Caco-2 (cell line): ENCODE results near the gene ELMO1. TPM values are rescaled to one million over a fixed set of nuclear protein-coding genes. Genes with fewer than 3 reads are reported as not detected.

Experiments
- BruUV-seq: library from RNA; stranded (reverse); fragments of 400-500 nt; replicated peaks from 2 replicates; lab custom pipeline; 2021; lab: Mats Ljungman, UMichigan
- CTCF ChIA-PET: fragments of 300-600 bp; sonication (Branson Sonifier 250); formaldehyde crosslinking; loops from one replicate; lab custom pipeline; 2022; ENCODE audit warnings: antibody characterized with exemption; lab: Charles Lee
- POLR2A ChIA-PET: fragments of 300-600 bp; sonication (Branson Sonifier 250); formaldehyde crosslinking; loops from one replicate; lab custom pipeline; 2022; ENCODE audit warnings: antibody characterized with exemption; lab: Charles Lee
- DNase-seq, 2 experiments: peaks; one replicate each; pipeline versions ENCODE4 v3.0.0 to v3.0.0-alpha.2; 2020 to 2022
- H3K27me3 ChIP-seq: replicated peaks from 2 replicates; pipeline ENCODE4 v1.6.0; 2011; ENCODE audit warnings: low read length; ENCODE audit not compliant: control insufficient read depth, insufficient read depth
- H3K36me3 ChIP-seq: 2 replicates; pipeline ENCODE4 v1.5.1; 2011; ENCODE audit warnings: low read length; ENCODE audit not compliant: control insufficient read depth, insufficient read depth
- H3K4me1 ChIP-seq: fragments of 250-450 bp; sonication (Bioruptor Pico); 2 replicates; pipeline ENCODE4 v1.5.1; 2020; ENCODE audit warnings: mild to moderate bottlenecking
- H3K4me3 ChIP-seq: 2 replicates; pipeline ENCODE4 v1.5.1; 2011; ENCODE audit warnings: low read depth, mild to moderate bottlenecking, control low read depth, low read length
- H3K9me3 ChIP-seq: fragments of 250-450 bp; sonication (Bioruptor Pico); 2 replicates; pipeline ENCODE4 v1.5.1; 2020; ENCODE audit warnings: mild to moderate bottlenecking, moderate library complexity
- H3K27ac Mint-ChIP-seq: one replicate; pipeline ENCODE4 v1.8.0; 2022; ENCODE audit warnings: mixed read lengths; ENCODE audit not compliant: unreplicated experiment
- H3K27me3 Mint-ChIP-seq: one replicate; pipeline ENCODE4 v1.8.0; 2022; ENCODE audit warnings: mixed read lengths; ENCODE audit not compliant: insufficient read depth, unreplicated experiment
- H3K36me3 Mint-ChIP-seq: one replicate; pipeline ENCODE4 v1.8.0; 2022; ENCODE audit warnings: mild to moderate bottlenecking, mixed read lengths; ENCODE audit not compliant: insufficient read depth, unreplicated experiment
- H3K4me1 Mint-ChIP-seq: one replicate; pipeline ENCODE4 v1.8.0; 2022; ENCODE audit warnings: low read depth, mixed read lengths; ENCODE audit not compliant: unreplicated experiment
- H3K4me3 Mint-ChIP-seq: one replicate; pipeline ENCODE4 v1.8.0; 2022; ENCODE audit warnings: mild to moderate bottlenecking, moderate library complexity, mixed read lengths; ENCODE audit not compliant: unreplicated experiment
- H3K9me3 Mint-ChIP-seq: one replicate; pipeline ENCODE4 v1.8.0; 2022; ENCODE audit warnings: mixed read lengths; ENCODE audit not compliant: unreplicated experiment
- intact Hi-C: fragments of 100-400 bp; cut with micrococcal nuclease; formaldehyde crosslinking; loops from one replicate; pipeline ENCODE4 v1.10.0; 2022; ENCODE audit not compliant: unreplicated experiment
- total RNA-seq: library from RNA; stranded (reverse); gene quantifications from 2 replicates; pipeline ENCODE4 v1.2.3, GENCODE V29; 2022
- TF ChIP-seq, protein P1 (sequence below), 2 experiments: fragments of 200-600 bp in 1 of 2; IDR thresholded peaks; 1 replicate in 1 of 2; 2 replicates in 1 of 2; pipeline versions ENCODE4 v1.5.1 to v1.8.0; 2011 to 2022; ENCODE audit warnings: antibody characterized with exemption in 1 of 2, control low read depth in 1 of 2, inconsistent platforms in 1 of 2, low read depth in 1 of 2, low read length in 1 of 2, mild to moderate bottlenecking in 1 of 2, moderate library complexity in 1 of 2; ENCODE audit not compliant: insufficient read depth in 1 of 2, severe bottlenecking in 1 of 2, unreplicated experiment in 1 of 2

The ELMO1 gene
- total RNA-seq, 1 experiment from 2014 or later: 0.14 TPM

DNA sequence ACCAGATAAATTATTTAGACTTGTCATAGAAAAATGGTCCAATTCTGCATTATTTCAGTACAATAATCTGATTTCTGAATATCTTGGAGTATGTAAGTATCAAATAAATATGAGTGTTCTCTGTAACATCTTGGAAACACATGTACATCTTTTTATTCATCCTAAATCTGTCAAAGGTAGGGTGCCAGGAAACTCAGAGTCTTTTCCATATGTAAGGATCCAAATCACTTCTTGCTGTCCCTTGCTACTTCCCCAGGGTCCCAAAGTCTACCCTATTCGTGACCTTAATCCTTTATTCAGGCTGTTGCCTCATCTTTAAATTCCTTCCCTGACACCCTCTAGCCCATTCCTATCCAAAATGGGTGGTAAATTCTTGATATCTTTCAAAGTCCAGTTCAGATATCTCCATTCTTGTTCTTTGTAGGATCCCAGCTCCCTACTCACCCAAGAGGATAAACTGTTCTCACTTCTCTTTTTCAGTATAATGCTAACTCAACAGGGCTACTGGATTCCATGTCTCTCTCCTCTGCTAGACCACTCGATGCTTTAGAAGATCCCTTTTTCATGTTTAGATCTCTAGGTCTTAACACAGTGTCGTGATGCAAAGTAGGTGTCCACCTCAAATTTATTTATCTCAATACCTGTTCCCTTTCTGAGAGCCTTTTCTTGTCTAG, 493.1 kb downstream of the ELMO1 start:
- Mint-ChIP-seq H3K27ac (no peak overlapping the region), H3K4me3 (no peak overlapping the region), H3K4me1 (peaks cover under 1% of the 10 kb centered on the region), H3K9me3 (peaks cover 31% of the 10 kb centered on the region), H3K27me3 (no peaks in the 10 kb centered on the region), H3K36me3 (no peaks in the 10 kb centered on the region)
- Histone ChIP-seq H3K27me3 (no peaks in the 10 kb centered on the region), H3K36me3 (no peaks in the 10 kb centered on the region; the same call in 1 of the 2 replicates), H3K4me3 (no peak overlapping the region), H3K4me1 (no peaks in the 10 kb centered on the region), H3K9me3 (no peaks in the 10 kb centered on the region; the same call in 1 of the 2 replicates)
- no TSS peak for BruUV-seq
- CTCF ChIA-PET: no interaction called here
- TF ChIP-seq, protein P1, sequence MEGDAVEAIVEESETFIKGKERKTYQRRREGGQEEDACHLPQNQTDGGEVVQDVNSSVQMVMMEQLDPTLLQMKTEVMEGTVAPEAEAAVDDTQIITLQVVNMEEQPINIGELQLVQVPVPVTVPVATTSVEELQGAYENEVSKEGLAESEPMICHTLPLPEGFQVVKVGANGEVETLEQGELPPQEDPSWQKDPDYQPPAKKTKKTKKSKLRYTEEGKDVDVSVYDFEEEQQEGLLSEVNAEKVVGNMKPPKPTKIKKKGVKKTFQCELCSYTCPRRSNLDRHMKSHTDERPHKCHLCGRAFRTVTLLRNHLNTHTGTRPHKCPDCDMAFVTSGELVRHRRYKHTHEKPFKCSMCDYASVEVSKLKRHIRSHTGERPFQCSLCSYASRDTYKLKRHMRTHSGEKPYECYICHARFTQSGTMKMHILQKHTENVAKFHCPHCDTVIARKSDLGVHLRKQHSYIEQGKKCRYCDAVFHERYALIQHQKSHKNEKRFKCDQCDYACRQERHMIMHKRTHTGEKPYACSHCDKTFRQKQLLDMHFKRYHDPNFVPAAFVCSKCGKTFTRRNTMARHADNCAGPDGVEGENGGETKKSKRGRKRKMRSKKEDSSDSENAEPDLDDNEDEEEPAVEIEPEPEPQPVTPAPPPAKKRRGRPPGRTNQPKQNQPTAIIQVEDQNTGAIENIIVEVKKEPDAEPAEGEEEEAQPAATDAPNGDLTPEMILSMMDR (IDR thresholded peaks at IDR 0.05; ENCODE audit: insufficient read depth in 1 of 2, low read depth in 1 of 2, low read length in 1 of 2, severe bottlenecking in 1 of 2, unreplicated experiment in 1 of 2): no peak
- POLR2A ChIA-PET: no interaction called here
- DNase-seq: no peak
- intact Hi-C loops: no loop called here

DNA sequence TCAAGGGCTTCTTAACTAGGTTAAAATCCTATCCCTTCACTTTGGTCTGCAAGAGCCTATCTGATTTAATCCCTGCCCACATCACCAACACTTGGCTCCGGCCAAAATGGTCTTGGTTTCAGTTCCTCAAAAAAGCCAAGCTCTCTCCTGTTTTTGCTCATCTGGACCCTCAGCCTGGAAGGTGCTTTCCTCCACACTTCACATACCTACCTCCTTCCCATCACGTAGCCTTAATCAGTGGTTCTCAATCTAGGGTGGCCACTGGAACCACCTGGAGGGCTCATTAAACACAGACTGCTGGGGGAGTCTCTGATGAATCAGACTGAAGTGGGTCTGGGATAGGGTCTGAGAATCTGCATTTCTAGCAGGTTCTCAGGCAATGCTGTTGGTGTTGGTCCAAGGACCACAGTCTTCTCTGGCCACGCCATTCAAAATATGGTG, 497.4 kb downstream of the ELMO1 start:
- peaks cover 15% of the 10 kb centered on the region; the same call in 1 of the 2 replicates for H3K9me3 ChIP-seq
- H3K36me3 ChIP-seq: no peaks in the 10 kb centered on the region
- H3K27me3 ChIP-seq: no peaks in the 10 kb centered on the region
- Mint-ChIP-seq H3K27ac (no peak overlapping the region), H3K4me1 (peaks cover 26% of the 10 kb centered on the region), H3K27me3 (no peaks in the 10 kb centered on the region), H3K36me3 (peaks cover 11% of the 10 kb centered on the region), H3K4me3 (no peak overlapping the region), H3K9me3 (peaks cover 66% of the 10 kb centered on the region)
- H3K4me3 ChIP-seq: no peak overlapping the region
- no TSS peak for BruUV-seq
- DNase-seq: no peak
- POLR2A ChIA-PET: no interaction called here
- TF ChIP-seq, protein P1 (IDR thresholded peaks at IDR 0.05; ENCODE audit: insufficient read depth in 1 of 2, low read depth in 1 of 2, low read length in 1 of 2, severe bottlenecking in 1 of 2, unreplicated experiment in 1 of 2): no peak
- intact Hi-C loops: no loop called here
- CTCF ChIA-PET: no interaction called here
- H3K4me1 ChIP-seq: peaks cover 35% of the 10 kb centered on the region

DNA sequence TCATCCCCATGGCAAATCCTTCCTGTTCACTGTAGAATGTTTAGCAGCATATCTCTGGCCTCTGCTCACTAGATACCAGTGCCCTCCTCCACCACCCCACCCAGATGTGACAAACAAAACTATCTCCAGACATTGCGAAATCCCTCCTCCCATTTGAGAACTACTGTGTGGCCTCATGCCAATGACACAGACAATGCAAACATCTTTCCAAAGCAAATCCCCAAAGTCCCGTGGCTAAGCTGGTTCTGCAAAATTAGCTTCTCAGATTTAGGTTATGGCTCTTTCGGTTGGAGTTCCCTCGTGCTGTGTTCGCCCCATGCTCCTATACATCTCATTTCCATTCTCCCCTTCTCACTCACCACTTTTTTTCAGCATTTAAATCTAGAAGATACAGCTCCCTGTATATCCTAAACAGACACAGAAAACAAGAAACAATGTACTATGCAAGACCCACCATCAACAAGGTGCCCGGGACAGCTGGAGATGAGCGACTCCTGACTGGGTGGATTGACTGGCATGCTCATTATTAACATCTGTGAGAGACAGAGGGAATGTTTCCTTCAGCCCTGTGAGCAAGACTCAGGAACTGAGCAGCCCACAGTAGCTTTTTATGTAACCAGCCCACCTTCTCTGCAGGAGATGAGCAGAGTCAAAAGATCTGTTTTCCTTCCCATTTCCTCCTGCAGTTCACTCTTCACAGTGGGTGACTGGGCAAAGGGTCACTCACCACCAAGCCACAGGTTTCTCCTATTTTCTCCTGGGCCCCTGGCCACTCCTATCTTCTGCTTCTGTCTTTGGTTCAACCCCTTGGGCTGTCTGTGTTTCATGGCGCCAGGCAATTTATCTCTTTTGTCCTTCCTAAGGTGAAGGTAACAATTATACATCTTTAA, 498.7 kb downstream of the ELMO1 start:
- H3K4me1 ChIP-seq: peaks cover 44% of the 10 kb centered on the region
- peaks cover 26% of the 10 kb centered on the region for H3K4me1 Mint-ChIP-seq

More for the DNA sequence above, 498.7 kb downstream of the ELMO1 start:
- Histone ChIP-seq H3K9me3 (peaks cover 15% of the 10 kb centered on the region; the same call in 1 of the 2 replicates), H3K4me3 (no peak overlapping the region), H3K36me3 (no peaks in the 10 kb centered on the region), H3K27me3 (no peaks in the 10 kb centered on the region)
- intact Hi-C loops: no loop called here
- TF ChIP-seq, protein P1 (IDR thresholded peaks at IDR 0.05; ENCODE audit: insufficient read depth in 1 of 2, low read depth in 1 of 2, low read length in 1 of 2, severe bottlenecking in 1 of 2, unreplicated experiment in 1 of 2): no peak
- Mint-ChIP-seq H3K4me3 (no peak overlapping the region), H3K9me3 (peaks cover 61% of the 10 kb centered on the region), H3K36me3 (peaks cover 11% of the 10 kb centered on the region), H3K27ac (peak overlapping the region; percentile 29), H3K27me3 (no peaks in the 10 kb centered on the region)
- CTCF ChIA-PET: interaction anchor here (0.7 to 1.0 kb wide), 2 partner anchors 52 to 232 kb away, joined by 3 read pairs; no protein-coding TSS in a partner anchor
- no TSS peak for BruUV-seq
- POLR2A ChIA-PET: no interaction called here
- peak; percentile 61 to 65 for DNase-seq
